ENCODE data around the gene SMARCD1.
"Not testable (repeated sequence)": the region's sequence is repeated elsewhere in the genome, so short reads cannot be mapped to it uniquely, and the experiment has no call there.

Gene SMARCD1

GRCh38 chr12:50142993-50143392, 57.9 kb downstream of the SMARCD1 start:
- H4K20me1 ChIP-seq, result peaks cover 2 to 70% (median 33%) of the 10 kb centered on the region in 11 experiments; a peak in 18 of 22 replicates
- H3K27ac ChIP-seq, result no peak overlapping the region
- no peak for TF ChIP-seq Cebpa-rat (IDR thresholded peaks at IDR 0.05)
- H3K4me2 ChIP-seq, result no peak overlapping the region
- no peaks in the 10 kb centered on the region for H3K27me3 ChIP-seq
- no peak overlapping the region for H3K9ac ChIP-seq
- no peaks in the 10 kb centered on the region for H3K9me3 ChIP-seq (replicated peaks in 1 of 11)
- H3K4me1 ChIP-seq, result no peaks in the 10 kb centered on the region
- H3K36me3 ChIP-seq, result peaks cover 63 to 79% (median 67%) of the 10 kb centered on the region in 11 experiments
- H3K4me3 ChIP-seq, result no peak overlapping the region

- Histone ChIP-seq H3K4me3 (no peak overlapping the region), H4K20me1 (peaks cover 20 to 80% (median 50%) of the 10 kb centered on the region in 11 experiments; a peak in 20 of 22 replicates)
- no peak for TF ChIP-seq Cebpa-rat (IDR thresholded peaks at IDR 0.05)
Observed at GRCh38 chr12:50145439-50145838, 60.3 kb downstream of the SMARCD1 start.

GRCh38 chr12:50147281-50147680, 62.1 kb downstream of the SMARCD1 start:
- no peak for TF ChIP-seq Cebpa-rat (IDR thresholded peaks at IDR 0.05)
- Histone ChIP-seq H4K20me1 (peaks cover 32 to 96% (median 68%) of the 10 kb centered on the region in 11 experiments; a peak in 20 of 22 replicates), H3K9ac (no peak overlapping the region)

More at GRCh38 chr12:50145439-50145838, 60.3 kb downstream of the SMARCD1 start:
- Histone ChIP-seq H3K9me3 (replicated peaks in 1 of 11) (no peaks in the 10 kb centered on the region), H3K36me3 (peaks cover 45 to 71% (median 51%) of the 10 kb centered on the region in 11 experiments), H3K4me2 (no peak overlapping the region), H3K9ac (no peak overlapping the region), H3K4me1 (no peaks in the 10 kb centered on the region), H3K27ac (no peak overlapping the region), H3K27me3 (no peaks in the 10 kb centered on the region)

GRCh38 chr12:50148011-50148410, 62.9 kb downstream of the SMARCD1 start:
- H3K27me3 ChIP-seq; H3K4me3 ChIP-seq; H3K9me3 ChIP-seq (replicated peaks in 1 of 11); H3K27ac ChIP-seq; H3K9ac ChIP-seq; H3K4me1 ChIP-seq; H3K4me2 ChIP-seq: not testable (repeated sequence)
- H3K36me3 ChIP-seq, result peaks cover 20 to 58% (median 29%) of the 10 kb centered on the region in 11 experiments
- peaks cover 32 to 94% (median 72%) of the 10 kb centered on the region in 11 experiments; a peak in 20 of 22 replicates for H4K20me1 ChIP-seq

More at GRCh38 chr12:50147281-50147680, 62.1 kb downstream of the SMARCD1 start:
- H3K4me3 ChIP-seq, result no peak overlapping the region
- peaks cover 0 to 9% (median 0%) of the 10 kb centered on the region in 10 experiments; a peak in 3 of 20 replicates for H3K4me1 ChIP-seq
- no peak overlapping the region for H3K4me2 ChIP-seq
- H3K36me3 ChIP-seq, result peaks cover 26 to 60% (median 33%) of the 10 kb centered on the region in 11 experiments
- H3K9me3 ChIP-seq (replicated peaks in 1 of 11), result no peaks in the 10 kb centered on the region
- no peak overlapping the region for H3K27ac ChIP-seq
- no peaks in the 10 kb centered on the region for H3K27me3 ChIP-seq

- Histone ChIP-seq H3K4me1 (peaks cover 0 to 9% (median 0%) of the 10 kb centered on the region in 10 experiments; a peak in 3 of 20 replicates), H3K27me3 (no peaks in the 10 kb centered on the region), H3K4me3 (no peak overlapping the region), H3K4me2 (no peak overlapping the region), H3K27ac (no peak overlapping the region), H3K36me3 (peaks cover 18 to 58% (median 29%) of the 10 kb centered on the region in 11 experiments; a peak in 21 of 22 replicates), H4K20me1 (peaks cover 29 to 93% (median 64%) of the 10 kb centered on the region in 11 experiments; a peak in 20 of 22 replicates), H3K9ac (no peak overlapping the region), H3K9me3 (replicated peaks in 1 of 11) (no peaks in the 10 kb centered on the region)
- no peak for TF ChIP-seq Cebpa-rat (IDR thresholded peaks at IDR 0.05)
Observed at GRCh38 chr12:50149311-50149710, 64.2 kb downstream of the SMARCD1 start.
